GM12891 (cell line): ENCODE results near the gene GALNT10.

Experiments
- POLR2A ChIP-seq: IDR thresholded peaks from 2 replicates; pipeline ENCODE4 v1.6.1; 2011; ENCODE audit warnings: low read depth, low read length, control low read depth
- POLR2AphosphoS5 ChIP-seq: IDR thresholded peaks from 2 replicates; pipeline ENCODE4 v1.6.1; 2011; ENCODE audit warnings: low read depth, low read length, control low read depth

DNA sequence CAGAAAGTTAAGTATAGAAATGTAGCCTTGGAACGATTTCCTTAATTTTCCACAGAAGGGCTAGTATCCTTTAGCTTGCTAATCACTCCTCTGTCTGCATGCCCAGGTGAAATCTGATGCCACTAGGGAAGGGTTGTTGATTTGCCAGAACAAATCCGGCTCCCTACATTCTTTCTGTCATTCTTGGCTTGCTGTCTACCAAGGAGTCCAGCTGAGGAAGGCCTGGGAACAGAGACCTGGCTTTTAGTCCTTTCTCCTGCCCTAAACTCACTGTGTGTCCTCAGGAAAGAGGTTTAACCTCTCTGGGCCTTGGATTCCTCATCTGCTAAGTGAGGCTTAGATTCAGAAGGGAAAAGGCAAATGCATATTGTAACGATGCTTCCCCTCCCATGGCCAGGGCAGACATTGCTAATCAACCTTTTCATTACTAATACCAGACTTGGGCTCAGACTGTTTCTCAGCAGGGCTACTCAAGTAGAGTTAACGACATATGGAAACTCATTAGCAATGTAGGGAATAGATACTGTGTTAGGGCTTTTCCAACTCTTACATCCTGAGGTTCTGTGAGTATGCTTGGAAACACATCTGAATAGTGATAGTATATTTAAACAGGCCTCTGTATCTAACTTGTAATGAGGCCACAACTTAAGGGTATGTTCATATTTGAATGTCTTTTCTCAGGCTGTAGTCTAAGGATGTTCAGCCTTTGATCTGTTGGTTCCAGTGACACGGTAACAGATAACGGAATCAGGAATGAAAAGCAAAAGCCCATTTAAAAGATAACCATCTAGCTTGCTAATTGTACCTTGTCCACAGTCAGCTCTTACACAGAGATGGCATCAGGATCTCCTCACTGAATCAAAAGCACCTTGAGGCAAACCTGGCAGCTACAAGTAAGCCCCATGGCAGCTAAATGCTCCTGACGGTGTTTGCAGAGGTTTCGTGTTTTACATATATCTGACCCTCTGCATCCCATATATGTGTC is 4.1 kb downstream of the GALNT10 start:
- TF ChIP-seq POLR2A (no peak), POLR2AphosphoS5 (no peak)
